Neutrophil (primary cell): Measurements from ENCODE around the gene ABCA13.

Experiments used
- H3K27ac ChIP-seq: fragments of 200-600 bp; sonication (generic); 2 replicates; pipeline ENCODE4 v1.5.1; 2016; ENCODE audit warnings: mild to moderate bottlenecking, moderate library complexity
- H3K27me3 ChIP-seq: fragments of 200-600 bp; sonication (generic); 2 replicates; pipeline ENCODE4 v1.6.0; 2016; ENCODE audit warnings: mild to moderate bottlenecking
- H3K36me3 ChIP-seq: fragments of 200-600 bp; sonication (generic); 2 replicates; pipeline ENCODE4 v1.5.1; 2017
- H3K4me1 ChIP-seq, 2 experiments: fragments of 200-600 bp in 1 of 2; sonication (generic) in 1 of 2; 1 replicate in 1 of 2; 2 replicates in 1 of 2; pipeline versions ENCODE4 v1.5.1 to v1.6.1; 2013 to 2016; ENCODE audit warnings: low read depth in 1 of 2, low read length in 1 of 2, mild to moderate bottlenecking in 1 of 2, moderate library complexity in 1 of 2; ENCODE audit not compliant: control insufficient read depth in 1 of 2, insufficient read depth in 1 of 2
- H3K4me3 ChIP-seq, 2 experiments: fragments of 200-600 bp in 1 of 2; sonication (generic) in 1 of 2; 1 replicate in 1 of 2; 2 replicates in 1 of 2; pipeline ENCODE4 v1.5.1; 2013 to 2016; ENCODE audit warnings: low read depth in 1 of 2, low read length in 1 of 2, mild to moderate bottlenecking in 1 of 2, moderate library complexity in 1 of 2
- H3K9me3 ChIP-seq: fragments of 200-600 bp; sonication (generic); 2 replicates; pipeline ENCODE4 v1.5.1; 2016
- TF ChIP-seq, protein P1 (sequence below): fragments of 200-600 bp; sonication (generic); IDR thresholded peaks from 2 replicates; pipeline ENCODE4 v1.5.1; 2016; ENCODE audit warnings: antibody characterized with exemption

The ABCA13 gene

GRCh38 chr7:48307041-48307714, 135.9 kb downstream of the ABCA13 start:
- no peaks in the 10 kb centered on the region for H3K9me3 ChIP-seq
- no peak overlapping the region for H3K27ac ChIP-seq
- no peaks in the 10 kb centered on the region for H3K27me3 ChIP-seq
- TF ChIP-seq, protein P1, sequence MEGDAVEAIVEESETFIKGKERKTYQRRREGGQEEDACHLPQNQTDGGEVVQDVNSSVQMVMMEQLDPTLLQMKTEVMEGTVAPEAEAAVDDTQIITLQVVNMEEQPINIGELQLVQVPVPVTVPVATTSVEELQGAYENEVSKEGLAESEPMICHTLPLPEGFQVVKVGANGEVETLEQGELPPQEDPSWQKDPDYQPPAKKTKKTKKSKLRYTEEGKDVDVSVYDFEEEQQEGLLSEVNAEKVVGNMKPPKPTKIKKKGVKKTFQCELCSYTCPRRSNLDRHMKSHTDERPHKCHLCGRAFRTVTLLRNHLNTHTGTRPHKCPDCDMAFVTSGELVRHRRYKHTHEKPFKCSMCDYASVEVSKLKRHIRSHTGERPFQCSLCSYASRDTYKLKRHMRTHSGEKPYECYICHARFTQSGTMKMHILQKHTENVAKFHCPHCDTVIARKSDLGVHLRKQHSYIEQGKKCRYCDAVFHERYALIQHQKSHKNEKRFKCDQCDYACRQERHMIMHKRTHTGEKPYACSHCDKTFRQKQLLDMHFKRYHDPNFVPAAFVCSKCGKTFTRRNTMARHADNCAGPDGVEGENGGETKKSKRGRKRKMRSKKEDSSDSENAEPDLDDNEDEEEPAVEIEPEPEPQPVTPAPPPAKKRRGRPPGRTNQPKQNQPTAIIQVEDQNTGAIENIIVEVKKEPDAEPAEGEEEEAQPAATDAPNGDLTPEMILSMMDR = no peak
- peaks cover 85% of the 10 kb centered on the region for H3K36me3 ChIP-seq
- H3K4me1 ChIP-seq = no peaks in the 10 kb centered on the region
- H3K4me3 ChIP-seq = no peak overlapping the region

DNA sequence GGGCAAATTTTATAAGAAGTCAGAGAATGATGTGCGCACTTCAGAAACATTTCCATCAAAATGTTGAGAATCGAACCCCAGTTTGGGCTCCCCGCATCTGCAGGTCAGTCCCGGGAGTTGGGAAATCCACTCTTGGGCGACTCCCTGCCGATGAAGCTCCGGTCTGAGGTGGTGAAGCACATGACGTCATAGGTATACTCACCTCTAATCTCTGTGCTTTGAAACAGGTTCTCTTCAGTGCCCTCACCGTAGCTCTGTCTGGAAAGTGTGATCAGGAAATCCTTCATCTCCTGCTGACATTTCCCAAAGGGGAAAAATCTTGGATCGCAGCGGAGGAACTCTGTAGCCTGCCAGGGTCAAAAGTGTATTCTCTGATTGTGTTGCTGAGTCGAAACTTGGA, 138.5 kb downstream of the ABCA13 start:
- no peaks in the 10 kb centered on the region for H3K27me3 ChIP-seq
- peak overlapping the region; percentile 62 for H3K27ac ChIP-seq
- no peaks in the 10 kb centered on the region for H3K4me1 ChIP-seq
- H3K9me3 ChIP-seq = no peaks in the 10 kb centered on the region
- H3K36me3 ChIP-seq = peaks cover 96% of the 10 kb centered on the region
- TF ChIP-seq, protein P1 = no peak
- H3K4me3 ChIP-seq = no peak overlapping the region

GRCh38 chr7:48311464-48312100, 140.3 kb downstream of the ABCA13 start:
- Histone ChIP-seq H3K4me3 (no peak overlapping the region), H3K9me3 (no peaks in the 10 kb centered on the region), H3K27me3 (no peaks in the 10 kb centered on the region), H3K27ac (peak overlapping the region; percentile 62), H3K4me1 (no peaks in the 10 kb centered on the region), H3K36me3 (peaks cover 97% of the 10 kb centered on the region)
- TF ChIP-seq, protein P1 = no peak

DNA sequence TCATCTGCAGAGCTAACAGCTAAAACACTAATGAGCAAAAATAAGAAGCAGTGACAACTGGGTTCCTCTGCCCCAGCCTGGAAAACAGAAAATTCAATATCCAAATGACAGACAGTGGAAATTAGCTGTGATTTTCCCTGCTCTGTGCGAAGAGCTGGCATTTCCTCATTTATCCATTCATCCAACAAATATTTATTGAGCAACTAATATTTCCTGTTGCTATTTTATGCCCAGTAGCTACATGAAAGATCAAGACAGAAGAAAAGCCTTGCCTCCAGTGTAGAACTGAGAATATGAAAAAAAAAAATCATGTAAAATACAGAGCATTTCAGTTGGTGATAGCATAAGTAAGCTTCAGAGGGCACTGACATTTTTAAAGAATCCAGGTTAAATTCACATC, 140.9 kb downstream of the ABCA13 start:
- TF ChIP-seq, protein P1 = no peak
- Histone ChIP-seq H3K4me3 (no peak overlapping the region), H3K4me1 (no peaks in the 10 kb centered on the region), H3K36me3 (peaks cover 97% of the 10 kb centered on the region), H3K27me3 (no peaks in the 10 kb centered on the region), H3K27ac (peak overlapping the region; percentile 62), H3K9me3 (no peaks in the 10 kb centered on the region)

GRCh38 chr7:48316768-48317167, 145.5 kb downstream of the ABCA13 start:
- TF ChIP-seq, protein P1 = no peak

More at GRCh38 chr7:48316768-48317167, 145.5 kb downstream of the ABCA13 start:
- no peaks in the 10 kb centered on the region for H3K9me3 ChIP-seq
- H3K27ac ChIP-seq = peak overlapping the region; percentile 43
- no peaks in the 10 kb centered on the region for H3K4me1 ChIP-seq
- H3K27me3 ChIP-seq = no peaks in the 10 kb centered on the region
- H3K4me3 ChIP-seq = no peak overlapping the region
- peaks cover 97% of the 10 kb centered on the region for H3K36me3 ChIP-seq
